Stimulated activated CD8-positive, alpha-beta memory T cell treated with anti-CD3 and anti-CD28 coated beads, Interleukin-15, amount 100 ng/mL, for 24 hours (primary cell): ENCODE results near the gene TLX3.
"Not testable (repeated sequence)": the region's sequence is repeated elsewhere in the genome, so short reads cannot be mapped to it uniquely, and the experiment has no call there.

Experiments
- DNase-seq: peaks from one replicate; pipeline ENCODE4 v3.0.0-alpha.2; 2020; ENCODE audit warnings: low read depth

The TLX3 gene

GRCh38 chr5:171323806-171324632 lies 15.0 kb downstream of the TLX3 start:
- no peak for DNase-seq

- no peak for DNase-seq
Measured at GRCh38 chr5:171330021-171330420, 21.0 kb downstream of the TLX3 start.

- DNase-seq, result no peak
Measured at GRCh38 chr5:171335616-171336015, 26.6 kb downstream of the TLX3 start.

- DNase-seq, result no peak
Measured at GRCh38 chr5:171336521-171337209, 27.6 kb downstream of the TLX3 start.

- DNase-seq, result no peak
Measured at GRCh38 chr5:171337210-171337569, 28.1 kb downstream of the TLX3 start.

GRCh38 chr5:171340042-171340441 lies 31.0 kb downstream of the TLX3 start:
- DNase-seq, result no peak

- DNase-seq, result no peak
Measured at GRCh38 chr5:171340491-171340890, 31.4 kb downstream of the TLX3 start.

- DNase-seq, result no peak
Measured at GRCh38 chr5:171342362-171343111, 33.5 kb downstream of the TLX3 start.

- no peak for DNase-seq
Measured at GRCh38 chr5:171344936-171345608, 36.0 kb downstream of the TLX3 start.

GRCh38 chr5:171351536-171352073 lies 42.6 kb downstream of the TLX3 start:
- DNase-seq, result no peak

GRCh38 chr5:171355302-171355724 lies 46.3 kb downstream of the TLX3 start:
- DNase-seq, result no peak

- no peak for DNase-seq
Measured at GRCh38 chr5:171357843-171358242, 48.8 kb downstream of the TLX3 start.

- not testable (repeated sequence) for DNase-seq
Measured at GRCh38 chr5:171361151-171361550, 52.1 kb downstream of the TLX3 start.
